Spleen (tissue), 11 donors: ENCODE results near the gene LETMD1. TPM values are rescaled to one million over a fixed set of nuclear protein-coding genes. Genes with fewer than 3 reads are reported as not detected.
"Not testable (repeated sequence)": the region's sequence is repeated elsewhere in the genome, so short reads cannot be mapped to it uniquely, and the experiment has no call there.

ENCODE experiments used
- DNase-seq: peaks from one replicate; pipeline ENCODE4 v3.0.0-alpha.2; 2020
- H3K27ac ChIP-seq, 8 donors: fragments of 200-600 bp; sonication (generic) in 7 of 8; 1 replicate in 4 of 8; 2 replicates in 4 of 8; pipeline versions ENCODE4 v1.5.0 to v1.8.0; 2016 to 2021; ENCODE audit warnings: inconsistent platforms in 4 of 8, mild to moderate bottlenecking in 4 of 8, moderate library complexity in 1 of 8
- H3K27me3 ChIP-seq, 7 donors: fragments of 200-600 bp; sonication (generic) in 6 of 7; replicated peaks in 1 of 7; 1 replicate in 4 of 7; 2 replicates in 3 of 7; pipeline versions ENCODE4 v1.5.0 to v1.8.0; 2016 to 2021; ENCODE audit warnings: inconsistent platforms in 3 of 7, mild to moderate bottlenecking in 1 of 7
- H3K36me3 ChIP-seq, 6 donors: fragments of 200-600 bp; sonication (generic) in 5 of 6; 1 replicate in 4 of 6; 2 replicates in 2 of 6; pipeline versions ENCODE4 v1.5.0 to v1.8.0; 2016 to 2021; ENCODE audit warnings: inconsistent platforms in 2 of 6
- H3K4me1 ChIP-seq, 6 donors: fragments of 200-600 bp; sonication (generic) in 5 of 6; 1 replicate in 3 of 6; 2 replicates in 3 of 6; pipeline versions ENCODE4 v1.5.0 to v1.8.0; 2016 to 2021; ENCODE audit warnings: inconsistent platforms in 3 of 6
- H3K4me3 ChIP-seq, 8 donors: fragments of 200-600 bp; sonication (generic) in 7 of 8; 1 replicate in 4 of 8; 2 replicates in 4 of 8; pipeline versions ENCODE4 v1.5.0 to v1.8.0; 2016 to 2021; ENCODE audit warnings: inconsistent platforms in 4 of 8, mild to moderate bottlenecking in 4 of 8, moderate library complexity in 2 of 8
- H3K9me3 ChIP-seq, 8 donors: fragments of 200-600 bp; sonication (generic) in 7 of 8; 1 replicate in 4 of 8; 2 replicates in 4 of 8; pipeline versions ENCODE4 v1.5.0 to v1.8.0; 2016 to 2021; ENCODE audit warnings: inconsistent platforms in 4 of 8
- CTCF ChIP-seq, 11 experiments: fragments of 200-600 bp in 7 of 11; fragments of 450-650 bp in 4 of 11; sonication (generic) in 4 of 11; IDR thresholded peaks in 8 of 11; conservative IDR thresholded peaks in 3 of 11; 1 replicate in 7 of 11; 2 replicates in 4 of 11; pipeline versions ENCODE4 v1.4.0 to v1.8.0; 2016 to 2021; ENCODE audit warnings: antibody characterized with exemption in 11 of 11, inconsistent platforms in 4 of 11, mild to moderate bottlenecking in 1 of 11
- POLR2A ChIP-seq, 3 donors: fragments of 450-650 bp; IDR thresholded peaks; one replicate each; pipeline ENCODE4 v1.5.1; 2017; ENCODE audit warnings: antibody characterized with exemption in 3 of 3, mild to moderate bottlenecking in 1 of 3
- POLR2AphosphoS5 ChIP-seq, 3 donors: sonication (generic); formaldehyde crosslinking; IDR thresholded peaks; one replicate each; pipeline ENCODE4 v1.5.1; 2017; ENCODE audit warnings: antibody characterized with exemption in 3 of 3
- whole genome bisulfite sequencing, 5 donors: extraction: QIAGEN DNeasy Blood & Tissue Kit in 3 of 5; methylation state at CpG; one replicate each; pipeline versions ENCODE4 v1.1.5 to v1.1.7; 2013 to 2018; 5-methylcytosine and 5-hydroxymethylcytosine counted together
- intact Hi-C: fragments of 100-400 bp; cut with DNase I; formaldehyde crosslinking; loops from one replicate; pipeline ENCODE4 v1.15.0; 2023; ENCODE audit warnings: low total_unique reads
- polyA plus RNA-seq, 3 donors: library from polyadenylated mRNA; stranded (reverse); fragments of 200-250 nt; gene quantifications; one replicate each; pipeline ENCODE4 v1.2.1, GENCODE V29; 2013
- total RNA-seq, 7 donors: library from RNA; depleted of rRNA in 3 of 7; stranded (reverse); fragments of >200 nt in 3 of 7; fragmentation: NEBNext Ultra II Directional in 4 of 7; extraction: Animal tissue kit (Norgen Biotek cat#: 25700) in 4 of 7; gene quantifications; one replicate each; pipeline versions ENCODE4 v1.1.0 to v1.2.1, GENCODE V29; 2016 to 2021
- donor health status: healthy with polysubstance abuse.
- donor health status: DM: no; HTN: no; CAD: no; lungs with moderate emphysema.
- donor health status: DM: no; HTN: no; CAD: no.
- donor health status: Bipolar disorder and iron deficiency.
- donor health status: healthy.
- donor health status: DM: no; HTN: no; CAD: no.
- donor health status: DM: yes; HTN: yes; CAD: no.

LETMD1 gene
- total and polyA plus RNA-seq, 10 donors, result 51.4 to 85.2 (median 60.0) TPM

GRCh38 chr12:51075390-51075789, 27.3 kb downstream of the LETMD1 start:
- peaks cover 0 to 30% (median 7%) of the 10 kb centered on the region in 6 donors for H3K4me1 ChIP-seq
- 90 to 97% (median 95%) methylated on average over 5 of the region's 5 CpGs for WGBS, 5 donors
- no peaks in the 10 kb centered on the region for H3K27me3 ChIP-seq
- DNase-seq, result no peak
- H3K9me3 ChIP-seq, result no peaks in the 10 kb centered on the region
- H3K36me3 ChIP-seq, result peaks cover 4 to 60% (median 27%) of the 10 kb centered on the region in 6 donors
- intact Hi-C loops, result no loop called here
- TF ChIP-seq POLR2AphosphoS5 (IDR thresholded peaks at IDR 0.05), result no peak
- TF ChIP-seq POLR2A (IDR thresholded peaks at IDR 0.05), result no peak
- no peak for TF ChIP-seq CTCF (IDR thresholded peaks at IDR 0.05 in 8 of 11, conservative IDR thresholded peaks at IDR 0.05 in 3 of 11)
- peak overlapping the region in 1 of 8 donors; percentile 24 for H3K27ac ChIP-seq
- no peak overlapping the region for H3K4me3 ChIP-seq

- 61 to 77% (median 76%) methylated on average over 10 of the region's 10 CpGs for WGBS, 5 donors
- Histone ChIP-seq H3K4me1 (peaks cover 0 to 39% (median 11%) of the 10 kb centered on the region in 6 donors), H3K27ac (peak overlapping the region in 2 of 8 donors; percentile 11 to 53), H3K9me3 (no peaks in the 10 kb centered on the region), H3K36me3 (peaks cover 4 to 50% (median 24%) of the 10 kb centered on the region in 6 donors), H3K4me3 (no peak overlapping the region), H3K27me3 (no peaks in the 10 kb centered on the region)
- intact Hi-C loops, result no loop called here
- TF ChIP-seq POLR2AphosphoS5 (IDR thresholded peaks at IDR 0.05) (no peak), CTCF (IDR thresholded peaks at IDR 0.05 in 8 of 11, conservative IDR thresholded peaks at IDR 0.05 in 3 of 11) (no peak), POLR2A (IDR thresholded peaks at IDR 0.05) (no peak)
- DNase-seq, result no peak
Observed at GRCh38 chr12:51076236-51076930, 28.3 kb downstream of the LETMD1 start.

GRCh38 chr12:51077930-51078329, 29.8 kb downstream of the LETMD1 start:
- Histone ChIP-seq H3K4me3 (no peak overlapping the region), H3K27me3 (no peaks in the 10 kb centered on the region), H3K9me3 (no peaks in the 10 kb centered on the region), H3K27ac (no peak overlapping the region), H3K36me3 (peaks cover 0 to 35% (median 11%) of the 10 kb centered on the region in 6 donors), H3K4me1 (peaks cover 6 to 54% (median 24%) of the 10 kb centered on the region in 6 donors)
- 65 to 86% (median 73%) methylated on average over 5 of the region's 5 CpGs for WGBS, 5 donors
- TF ChIP-seq POLR2AphosphoS5 (IDR thresholded peaks at IDR 0.05), result no peak
- no peak for TF ChIP-seq POLR2A (IDR thresholded peaks at IDR 0.05)
- no peak for TF ChIP-seq CTCF (IDR thresholded peaks at IDR 0.05 in 8 of 11, conservative IDR thresholded peaks at IDR 0.05 in 3 of 11)
- intact Hi-C loops, result no loop called here
- no peak for DNase-seq

GRCh38 chr12:51078346-51078745, 30.2 kb downstream of the LETMD1 start:
- WGBS, 5 donors, result 53 to 75% (median 58%) methylated on average over 5 of the region's 5 CpGs
- intact Hi-C loops, DNase-seq, H3K27me3 ChIP-seq, H3K9me3 ChIP-seq, H3K4me3 ChIP-seq, H3K27ac ChIP-seq: not testable (repeated sequence)
- peaks cover 0 to 30% (median 7%) of the 10 kb centered on the region in 6 donors for H3K36me3 ChIP-seq
- peaks cover 6 to 55% (median 25%) of the 10 kb centered on the region in 6 donors for H3K4me1 ChIP-seq

- WGBS, 5 donors, result 95 to 98% (median 97%) methylated on average over 6 of the region's 6 CpGs
- H3K27ac ChIP-seq, H3K4me3 ChIP-seq, DNase-seq, H3K9me3 ChIP-seq, intact Hi-C loops, H3K27me3 ChIP-seq: not testable (repeated sequence)
- peaks cover 0 to 25% (median 2%) of the 10 kb centered on the region in 6 donors for H3K36me3 ChIP-seq
- H3K4me1 ChIP-seq, result peaks cover 6 to 59% (median 30%) of the 10 kb centered on the region in 6 donors
Observed at GRCh38 chr12:51078866-51079265, 30.7 kb downstream of the LETMD1 start.
